CD4-positive, alpha-beta memory T cell (primary cell): ENCODE data around the gene TGM2. TPM values are rescaled to one million over a fixed set of nuclear protein-coding genes. Genes with fewer than 3 reads are reported as not detected.
A peak's percentile ranks its signal among the peaks of the same experiment; 100 is the strongest.

Experiments used
- CTCF ChIA-PET: fragments of 350-600 bp; sonication (Branson Sonifier 250); formaldehyde crosslinking; loops from one replicate; lab custom pipeline; 2021; ENCODE audit warnings: inconsistent platforms; ENCODE audit not compliant: partially characterized antibody; lab: Charles Lee
- POLR2A ChIA-PET: fragments of 350-600 bp; sonication (Branson Sonifier 250); formaldehyde crosslinking; loops from one replicate; lab custom pipeline; 2021; ENCODE audit not compliant: partially characterized antibody; lab: Charles Lee
- DNase-seq, 5 donors: peaks; one replicate each; pipeline versions ENCODE4 v3.0.0 to v3.0.0-alpha.2; 2020 to 2022; ENCODE audit warnings: mixed read lengths in 1 of 5
- H3K27ac ChIP-seq: one replicate; pipeline ENCODE4 v1.7.0; 2013; ENCODE audit warnings: low read depth, low read length
- H3K27me3 ChIP-seq: 2 replicates; pipeline ENCODE4 v1.7.0; 2013; ENCODE audit warnings: mild to moderate bottlenecking, low read length, moderate library complexity; ENCODE audit not compliant: insufficient read depth
- H3K36me3 ChIP-seq: 2 replicates; pipeline ENCODE4 v1.7.0; 2013; ENCODE audit warnings: mild to moderate bottlenecking, low read length, moderate library complexity; ENCODE audit not compliant: insufficient read depth
- H3K4me1 ChIP-seq: 2 replicates; pipeline ENCODE4 v1.7.0; 2013; ENCODE audit warnings: mild to moderate bottlenecking, low read length, moderate library complexity; ENCODE audit not compliant: insufficient read depth
- H3K4me3 ChIP-seq, 2 donors: one replicate each; pipeline ENCODE4 v1.7.0; 2013; ENCODE audit warnings: low read length in 2 of 2, mild to moderate bottlenecking in 1 of 2
- H3K9me3 ChIP-seq, 2 donors: one replicate each; pipeline ENCODE4 v1.7.0; 2013; ENCODE audit warnings: low read length in 2 of 2, control low read depth in 1 of 2; ENCODE audit not compliant: control insufficient read depth in 1 of 2
- H3K27ac Mint-ChIP-seq, 7 donors: one replicate each; pipeline ENCODE4 v1.8.0; 2020 to 2021; ENCODE audit warnings: mixed read lengths in 7 of 7, mild to moderate bottlenecking in 6 of 7, inconsistent platforms in 3 of 7, moderate library complexity in 3 of 7
- H3K27me3 Mint-ChIP-seq, 2 donors: one replicate each; pipeline ENCODE4 v1.8.0; 2020 to 2021; ENCODE audit warnings: mixed read lengths in 2 of 2
- H3K36me3 Mint-ChIP-seq, 2 donors: one replicate each; pipeline ENCODE4 v1.8.0; 2020 to 2021; ENCODE audit warnings: mixed read lengths in 2 of 2, inconsistent platforms in 1 of 2, mild to moderate bottlenecking in 1 of 2
- H3K4me1 Mint-ChIP-seq, 4 donors: one replicate each; pipeline ENCODE4 v1.8.0; 2020 to 2021; ENCODE audit warnings: mixed read lengths in 4 of 4, mild to moderate bottlenecking in 1 of 4
- H3K4me3 Mint-ChIP-seq, 8 donors: one replicate each; pipeline ENCODE4 v1.8.0; 2020 to 2021; ENCODE audit warnings: mixed read lengths in 8 of 8, mild to moderate bottlenecking in 7 of 8, moderate library complexity in 6 of 8, inconsistent platforms in 3 of 8
- H3K9me3 Mint-ChIP-seq, 8 donors: one replicate each; pipeline ENCODE4 v1.8.0; 2020 to 2021; ENCODE audit warnings: mixed read lengths in 8 of 8, mild to moderate bottlenecking in 5 of 8, inconsistent platforms in 3 of 8, moderate library complexity in 1 of 8
- intact Hi-C: fragments of 100-400 bp; cut with micrococcal nuclease; formaldehyde crosslinking; loops from one replicate; pipeline ENCODE4 v1.15.1; 2023
- polyA plus RNA-seq, 2 donors: library from polyadenylated mRNA; unstranded; fragments of 300-500 nt; fragmentation: Illumina TruSeq; gene quantifications; one replicate each; pipeline ENCODE4 v1.2.3, GENCODE V29; 2021
- total RNA-seq, 2 experiments: library from RNA; stranded (reverse); gene quantifications; one replicate each; pipeline ENCODE4 v1.2.3, GENCODE V29; 2021

The TGM2 gene
- total and polyA plus RNA-seq, 4 experiments from 2014 or later, result 0.09 to 0.67 (median 0.31) TPM

DNA sequence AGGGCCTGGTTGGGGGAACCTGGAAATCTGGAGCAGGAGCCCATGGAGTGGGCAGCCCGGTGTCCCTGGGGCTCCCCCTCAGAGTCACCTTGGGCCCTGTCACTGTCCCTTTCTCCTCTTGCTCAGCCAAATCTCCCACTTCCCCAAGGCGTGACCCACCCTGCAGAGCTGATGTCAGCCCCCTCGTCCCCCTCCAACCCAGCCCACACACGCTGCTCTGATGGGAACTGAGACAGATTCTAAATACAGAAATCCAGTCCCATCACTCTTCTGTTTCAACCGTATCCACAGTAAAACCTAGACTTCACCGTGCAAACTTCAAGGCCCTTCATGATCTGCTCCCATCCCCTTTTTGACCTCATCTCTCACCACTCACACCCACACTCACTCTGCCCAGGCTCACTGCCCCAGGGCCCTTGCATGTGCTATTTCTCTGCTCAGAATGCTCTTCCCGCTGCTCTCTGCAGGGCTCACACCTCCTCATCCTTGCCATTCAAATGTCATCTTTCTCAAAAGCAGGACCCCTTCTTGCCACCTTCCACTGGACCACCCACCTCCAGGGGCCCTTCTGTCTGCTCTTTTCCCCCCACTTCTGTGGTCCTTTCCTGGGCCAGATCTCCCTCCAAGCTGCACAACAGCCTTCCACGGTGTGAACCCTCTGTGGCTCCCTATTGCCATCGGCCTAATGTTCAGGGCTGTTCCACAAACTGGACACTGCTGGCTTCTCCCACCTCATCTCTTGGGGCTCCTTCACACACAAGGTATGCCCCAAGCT, 16.6 kb downstream of the TGM2 start:
- Mint-ChIP-seq H3K9me3 (no peaks in the 10 kb centered on the region), H3K27ac (peak overlapping the region in 1 of 7 donors; percentile 8), H3K36me3 (no peaks in the 10 kb centered on the region), H3K27me3 (peaks cover 0 to 12% of the 10 kb centered on the region in 2 donors), H3K4me1 (peaks cover 2 to 14% (median 8%) of the 10 kb centered on the region in 4 donors), H3K4me3 (no peak overlapping the region)
- H3K4me3 ChIP-seq, result no peak overlapping the region
- H3K36me3 ChIP-seq, result no peaks in the 10 kb centered on the region
- ChIA-PET CTCF (no interaction called here), POLR2A (no interaction called here)
- no peaks in the 10 kb centered on the region for H3K27me3 ChIP-seq
- no peaks in the 10 kb centered on the region for H3K9me3 ChIP-seq
- intact Hi-C loops, result no loop called here
- H3K27ac ChIP-seq, result no peak overlapping the region
- DNase-seq, result no peak
- no peaks in the 10 kb centered on the region for H3K4me1 ChIP-seq

DNA sequence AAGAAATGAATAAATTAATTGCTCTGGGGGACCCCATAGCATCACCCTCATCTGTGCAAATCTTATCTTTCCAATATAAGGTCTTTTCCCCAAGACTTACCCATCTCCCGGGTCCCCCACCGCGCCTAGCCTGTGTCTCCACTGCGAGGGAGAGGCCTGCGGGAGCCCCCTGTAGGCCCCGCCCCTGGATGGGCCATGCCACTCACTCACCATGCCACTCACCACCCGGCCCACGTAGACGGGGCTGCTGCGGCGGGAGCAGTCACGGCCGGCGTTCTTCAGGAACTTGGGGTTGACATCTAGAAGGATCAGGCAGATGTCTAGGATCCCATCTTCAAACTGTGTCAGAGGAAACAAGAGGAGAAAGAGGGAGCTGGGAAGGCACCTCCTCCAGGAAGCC, 17.3 kb downstream of the TGM2 start:
- intact Hi-C loops, result no loop called here
- Mint-ChIP-seq H3K9me3 (no peaks in the 10 kb centered on the region), H3K27ac (no peak overlapping the region), H3K4me3 (no peak overlapping the region), H3K27me3 (peaks cover 0 to 12% of the 10 kb centered on the region in 2 donors), H3K4me1 (peaks cover 2 to 11% (median 8%) of the 10 kb centered on the region in 4 donors), H3K36me3 (no peaks in the 10 kb centered on the region)
- DNase-seq, result no peak
- Histone ChIP-seq H3K36me3 (no peaks in the 10 kb centered on the region), H3K27ac (no peak overlapping the region), H3K4me1 (no peaks in the 10 kb centered on the region), H3K4me3 (no peak overlapping the region), H3K9me3 (no peaks in the 10 kb centered on the region), H3K27me3 (no peaks in the 10 kb centered on the region)
- CTCF ChIA-PET, result interaction anchor here (1.3 kb wide), 1 partner anchor 35 kb away, joined by 3 read pairs; no protein-coding TSS in a partner anchor
- POLR2A ChIA-PET, result no interaction called here

DNA sequence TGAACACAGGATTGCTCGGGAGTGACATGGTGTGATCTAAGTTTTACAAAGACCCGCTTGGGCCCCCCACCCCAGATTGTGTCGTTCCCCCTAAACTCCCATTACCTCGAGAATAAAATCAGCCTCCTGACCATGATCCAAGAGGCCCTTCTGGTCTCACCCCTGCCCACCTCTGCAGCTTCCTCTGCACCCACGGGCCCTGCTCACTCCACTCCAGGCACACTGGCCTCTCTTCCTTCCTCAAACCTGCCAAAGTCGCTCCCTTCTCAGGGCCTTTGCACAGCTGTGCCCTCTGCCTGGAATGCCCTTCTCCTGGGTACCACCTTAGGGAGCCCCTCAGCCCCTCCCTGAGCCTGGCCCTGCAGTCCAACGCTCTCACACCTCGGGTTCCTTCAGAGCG, 17.9 kb downstream of the TGM2 start:
- CTCF ChIA-PET, result interaction anchor here (1.3 kb wide), 1 partner anchor 35 kb away, joined by 3 read pairs; no protein-coding TSS in a partner anchor
- peak overlapping the region in 1 of 7 donors; percentile 84 for H3K27ac Mint-ChIP-seq
- H3K27me3 Mint-ChIP-seq, result peaks cover 0 to 12% of the 10 kb centered on the region in 2 donors

DNA sequence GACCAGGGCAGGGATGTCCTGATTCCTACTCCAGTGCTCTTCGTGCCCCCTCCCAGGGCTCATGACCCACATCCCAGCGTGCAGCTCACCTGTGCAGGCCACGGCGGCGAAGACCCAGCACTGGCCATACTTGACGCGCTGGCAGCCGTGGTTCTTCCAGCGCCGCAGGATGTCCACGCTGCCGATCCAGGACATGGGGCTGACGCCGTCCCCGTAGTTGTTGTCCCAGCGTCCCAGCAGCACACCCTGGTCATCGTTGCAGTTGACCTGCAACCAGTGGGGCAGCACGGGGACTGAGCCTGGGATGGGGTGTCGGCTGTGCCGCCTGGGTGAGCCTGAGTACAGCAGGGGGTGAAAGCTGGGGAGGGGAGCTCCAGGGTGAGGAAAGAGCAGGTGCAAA, 18.4 kb downstream of the TGM2 start:
- ChIA-PET POLR2A (no interaction called here), CTCF (interaction anchor here (1.3 kb wide), 1 partner anchor 34 kb away, joined by 3 read pairs; no protein-coding TSS in a partner anchor)
- H3K36me3 Mint-ChIP-seq, result no peaks in the 10 kb centered on the region
- H3K27me3 Mint-ChIP-seq, result peaks cover 0 to 9% of the 10 kb centered on the region in 2 donors
- Histone ChIP-seq H3K27ac (no peak overlapping the region), H3K4me1 (no peaks in the 10 kb centered on the region), H3K36me3 (no peaks in the 10 kb centered on the region), H3K4me3 (no peak overlapping the region), H3K27me3 (no peaks in the 10 kb centered on the region), H3K9me3 (no peaks in the 10 kb centered on the region)
- H3K27ac Mint-ChIP-seq, result no peak overlapping the region
- H3K4me1 Mint-ChIP-seq, result peaks cover 0 to 2% (median 0%) of the 10 kb centered on the region in 4 donors
- no peak for DNase-seq
- H3K9me3 Mint-ChIP-seq, result no peaks in the 10 kb centered on the region
- intact Hi-C loops, result no loop called here
- H3K4me3 Mint-ChIP-seq, result no peak overlapping the region

More for the DNA sequence above, 17.9 kb downstream of the TGM2 start:
- H3K27me3 ChIP-seq, result no peaks in the 10 kb centered on the region
- peaks cover 0 to 5% (median 3%) of the 10 kb centered on the region in 4 donors for H3K4me1 Mint-ChIP-seq
- no peaks in the 10 kb centered on the region for H3K36me3 ChIP-seq
- POLR2A ChIA-PET, result no interaction called here
- H3K9me3 ChIP-seq, result no peaks in the 10 kb centered on the region
- no peak for DNase-seq
- H3K4me3 ChIP-seq, result no peak overlapping the region
- H3K4me1 ChIP-seq, result no peaks in the 10 kb centered on the region
- H3K9me3 Mint-ChIP-seq, result no peaks in the 10 kb centered on the region
- no peak overlapping the region for H3K4me3 Mint-ChIP-seq
- intact Hi-C loops, result no loop called here
- H3K36me3 Mint-ChIP-seq, result no peaks in the 10 kb centered on the region
- H3K27ac ChIP-seq, result no peak overlapping the region

DNA sequence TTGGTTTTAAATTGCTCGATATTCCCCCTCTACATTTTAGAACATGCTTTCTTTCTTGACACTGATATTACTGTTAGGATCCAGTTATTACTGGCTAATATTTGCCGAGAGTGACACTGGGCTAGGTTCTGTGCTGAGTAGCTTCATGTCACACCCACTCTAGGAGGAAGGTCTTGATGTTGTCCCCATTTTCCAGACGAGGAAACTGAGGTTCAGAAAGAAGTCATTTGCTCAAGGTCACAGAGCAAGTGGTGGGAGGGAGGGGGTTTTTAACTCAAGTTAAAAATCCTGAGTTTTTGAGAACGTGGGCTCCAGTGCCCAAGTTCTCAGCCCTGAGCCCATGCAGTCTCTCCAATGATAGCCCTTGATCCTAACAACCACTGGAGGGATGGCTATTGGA, 18.9 kb downstream of the TGM2 start:
- DNase-seq, result no peak
- Mint-ChIP-seq H3K27ac (no peak overlapping the region), H3K36me3 (no peaks in the 10 kb centered on the region), H3K4me3 (no peak overlapping the region), H3K9me3 (no peaks in the 10 kb centered on the region), H3K4me1 (no peaks in the 10 kb centered on the region), H3K27me3 (peaks cover 0 to 9% of the 10 kb centered on the region in 2 donors)
- Histone ChIP-seq H3K27ac (no peak overlapping the region), H3K4me3 (no peak overlapping the region), H3K27me3 (no peaks in the 10 kb centered on the region), H3K4me1 (no peaks in the 10 kb centered on the region), H3K9me3 (no peaks in the 10 kb centered on the region), H3K36me3 (no peaks in the 10 kb centered on the region)
- intact Hi-C loops, result no loop called here
- ChIA-PET POLR2A (no interaction called here), CTCF (no interaction called here)

DNA sequence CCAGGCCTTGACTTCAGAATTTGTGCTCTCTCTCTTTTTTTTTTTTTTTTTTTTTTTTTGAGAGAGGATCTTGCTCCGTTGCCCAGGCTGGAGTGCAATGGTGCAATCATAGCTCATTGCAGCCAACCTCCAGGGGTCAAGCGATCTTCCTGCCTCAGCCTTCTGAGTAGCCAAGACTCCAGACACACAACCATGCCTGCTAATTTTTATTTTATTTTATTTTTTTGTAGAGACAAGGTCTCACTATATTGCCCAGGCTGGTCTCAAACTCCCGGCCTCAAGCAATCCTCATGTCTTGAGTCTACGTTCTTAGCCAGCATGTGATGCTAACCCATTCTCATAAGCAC, 19.4 kb downstream of the TGM2 start:
- Mint-ChIP-seq H3K4me3 (no peak overlapping the region), H3K27me3 (peaks cover 0 to 9% of the 10 kb centered on the region in 2 donors), H3K9me3 (no peaks in the 10 kb centered on the region), H3K4me1 (no peaks in the 10 kb centered on the region), H3K27ac (no peak overlapping the region), H3K36me3 (no peaks in the 10 kb centered on the region)
- Histone ChIP-seq H3K4me3 (no peak overlapping the region), H3K9me3 (no peaks in the 10 kb centered on the region), H3K27me3 (no peaks in the 10 kb centered on the region), H3K4me1 (no peaks in the 10 kb centered on the region), H3K36me3 (no peaks in the 10 kb centered on the region), H3K27ac (no peak overlapping the region)
- ChIA-PET CTCF (no interaction called here), POLR2A (no interaction called here)
- intact Hi-C loops, result no loop called here
- DNase-seq, result no peak

DNA sequence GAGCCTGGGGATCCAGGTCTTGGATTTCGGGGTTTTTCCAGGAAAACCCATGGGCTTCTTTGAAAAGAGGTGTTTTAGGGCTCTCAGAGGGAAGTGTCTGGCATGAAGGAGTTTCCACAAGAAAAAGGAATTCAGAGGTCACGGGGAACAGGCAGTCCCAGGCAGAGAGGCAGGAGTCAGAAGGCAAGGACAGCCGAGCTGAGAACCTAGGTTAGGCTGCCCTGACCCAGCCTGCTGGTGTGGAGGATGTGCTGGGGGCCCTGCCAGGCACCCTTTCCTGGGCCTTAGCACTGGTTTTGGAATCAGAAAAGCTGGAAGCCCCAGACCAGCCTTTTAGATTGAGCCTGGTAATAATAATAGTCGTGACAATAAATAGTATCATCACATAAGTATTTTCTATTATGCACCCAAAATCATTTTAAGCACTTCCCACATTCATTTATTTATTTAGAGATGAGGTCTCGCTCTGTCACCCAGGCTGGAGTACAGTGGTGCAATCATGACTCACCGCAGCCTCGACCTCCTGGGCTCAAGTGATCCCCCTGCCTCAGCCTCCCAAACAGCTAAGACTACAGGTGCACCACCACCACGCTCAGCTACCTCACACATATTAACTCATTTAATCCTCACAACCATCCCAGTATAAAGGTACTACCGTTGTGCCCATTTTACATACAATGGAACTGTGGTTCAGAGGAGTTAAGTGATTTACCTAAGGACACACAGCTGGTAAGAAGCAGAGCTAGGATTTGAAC, 19.9 kb downstream of the TGM2 start:
- H3K27me3 ChIP-seq, result no peaks in the 10 kb centered on the region
- Mint-ChIP-seq H3K4me1 (no peaks in the 10 kb centered on the region), H3K27ac (no peak overlapping the region), H3K9me3 (no peaks in the 10 kb centered on the region), H3K4me3 (no peak overlapping the region), H3K36me3 (no peaks in the 10 kb centered on the region), H3K27me3 (peaks cover 0 to 9% of the 10 kb centered on the region in 2 donors)
- no peaks in the 10 kb centered on the region for H3K9me3 ChIP-seq
- CTCF ChIA-PET, result no interaction called here
- intact Hi-C loops, result no loop called here
- H3K27ac ChIP-seq, result no peak overlapping the region
- no peak for DNase-seq
- H3K4me3 ChIP-seq, result no peak overlapping the region
- H3K36me3 ChIP-seq, result no peaks in the 10 kb centered on the region
- no peaks in the 10 kb centered on the region for H3K4me1 ChIP-seq
- POLR2A ChIA-PET, result no interaction called here
